GM19035 (cell line): ENCODE results near the gene AEBP1.

ENCODE experiments used
- ATAC-seq: cut with Tn5 transposase; IDR thresholded peaks from one replicate; pipeline ENCODE4 v1.9.1; 2021; ENCODE audit not compliant: unreplicated experiment

AEBP1 gene

DNA sequence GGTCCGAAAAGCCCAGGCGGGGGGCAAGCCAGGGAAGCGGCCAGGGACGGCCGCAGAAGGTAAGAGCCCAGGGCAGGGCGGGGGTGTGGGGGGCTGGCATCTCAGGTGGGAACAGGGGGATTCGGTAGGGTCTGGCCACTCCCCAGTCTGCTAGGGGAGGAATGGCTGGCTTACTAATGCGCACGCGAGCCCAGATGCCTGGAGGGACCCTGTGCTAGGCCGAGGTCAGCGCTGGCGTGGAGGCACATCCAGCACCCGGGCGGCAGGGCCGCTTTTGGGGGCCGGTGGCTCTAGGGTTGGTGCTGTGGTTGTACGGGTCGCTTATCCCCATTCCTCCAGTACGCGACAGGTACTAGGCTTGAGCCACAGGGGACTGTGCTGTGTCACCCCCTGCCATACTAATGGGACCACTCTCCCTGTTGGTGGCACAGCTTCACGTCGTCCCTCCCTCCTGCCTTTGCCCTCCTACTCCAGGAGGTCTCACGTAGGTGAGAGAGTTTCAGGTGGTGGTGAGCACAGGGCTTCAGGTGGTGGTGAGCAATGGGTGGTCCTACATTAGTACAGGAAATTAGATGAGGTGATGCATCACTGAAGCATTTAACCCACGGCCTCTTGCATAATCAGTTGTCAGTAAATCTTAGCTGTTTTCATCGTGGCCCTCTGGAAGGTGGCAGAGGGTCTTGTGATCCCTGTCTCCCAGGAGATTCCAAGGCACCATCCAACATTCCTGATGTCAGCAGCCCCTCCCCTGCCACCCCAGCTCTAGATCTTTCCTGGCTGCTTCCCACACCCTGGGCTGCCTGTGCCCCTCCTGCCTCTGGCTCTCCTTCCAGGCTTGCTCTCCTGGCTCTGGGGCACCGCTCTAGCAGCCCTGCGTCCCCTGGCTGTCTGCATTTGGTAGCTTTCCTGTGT lies 971 bp downstream of the AEBP1 start:
- no peak for ATAC-seq

DNA sequence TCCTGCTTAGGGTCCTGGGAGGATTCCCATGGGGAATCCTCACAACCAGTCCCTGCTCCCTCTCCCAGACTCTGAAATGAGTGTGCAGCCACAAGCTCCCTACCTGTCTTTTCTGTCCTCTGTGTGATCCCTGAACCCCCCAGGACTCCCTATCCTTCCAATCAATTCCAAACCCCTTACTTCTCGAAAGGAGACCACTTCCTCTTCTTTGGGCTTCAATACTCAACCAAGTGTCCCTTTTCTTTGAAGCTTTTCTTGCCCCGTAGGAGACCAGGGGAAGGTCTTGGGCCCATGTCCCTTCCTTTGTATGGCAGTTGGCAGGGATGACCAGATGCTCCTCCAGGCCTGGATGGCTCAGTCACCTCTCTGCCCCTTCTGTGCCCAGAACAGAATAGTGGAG lies 1.7 kb downstream of the AEBP1 start:
- no peak for ATAC-seq

DNA sequence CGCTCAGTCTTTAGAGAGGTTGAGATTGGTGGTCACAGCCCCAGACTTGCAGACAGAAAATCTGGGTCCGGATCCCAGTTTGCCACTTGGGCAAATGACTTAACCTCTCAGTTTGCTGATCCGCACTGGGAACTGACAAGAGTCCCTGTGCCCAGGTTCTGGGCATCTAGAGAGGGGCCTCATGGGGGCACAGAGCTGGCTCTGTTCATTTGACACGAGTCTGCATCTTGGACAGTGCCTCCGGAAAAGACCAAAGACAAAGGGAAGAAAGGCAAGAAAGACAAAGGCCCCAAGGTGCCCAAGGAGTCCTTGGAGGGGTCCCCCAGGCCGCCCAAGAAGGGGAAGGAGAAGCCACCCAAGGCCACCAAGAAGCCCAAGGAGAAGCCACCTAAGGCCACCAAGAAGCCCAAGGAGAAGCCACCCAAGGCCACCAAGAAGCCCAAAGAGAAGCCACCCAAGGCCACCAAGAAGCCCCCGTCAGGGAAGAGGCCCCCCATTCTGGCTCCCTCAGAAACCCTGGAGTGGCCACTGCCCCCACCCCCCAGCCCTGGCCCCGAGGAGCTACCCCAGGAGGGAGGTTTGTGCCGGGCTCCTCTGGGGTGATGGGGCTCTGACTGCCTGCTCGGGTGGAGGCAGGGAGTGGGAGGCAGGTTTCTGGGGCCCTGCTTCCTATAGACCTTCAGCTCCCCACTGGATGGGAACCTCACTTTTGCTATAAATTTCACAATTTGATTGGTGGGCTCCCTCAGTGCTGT lies 2.3 kb downstream of the AEBP1 start:
- no peak for ATAC-seq

- ATAC-seq = no peak
Observed at GRCh38 chr7:44107116-44107960, 3.2 kb downstream of the AEBP1 start.

DNA sequence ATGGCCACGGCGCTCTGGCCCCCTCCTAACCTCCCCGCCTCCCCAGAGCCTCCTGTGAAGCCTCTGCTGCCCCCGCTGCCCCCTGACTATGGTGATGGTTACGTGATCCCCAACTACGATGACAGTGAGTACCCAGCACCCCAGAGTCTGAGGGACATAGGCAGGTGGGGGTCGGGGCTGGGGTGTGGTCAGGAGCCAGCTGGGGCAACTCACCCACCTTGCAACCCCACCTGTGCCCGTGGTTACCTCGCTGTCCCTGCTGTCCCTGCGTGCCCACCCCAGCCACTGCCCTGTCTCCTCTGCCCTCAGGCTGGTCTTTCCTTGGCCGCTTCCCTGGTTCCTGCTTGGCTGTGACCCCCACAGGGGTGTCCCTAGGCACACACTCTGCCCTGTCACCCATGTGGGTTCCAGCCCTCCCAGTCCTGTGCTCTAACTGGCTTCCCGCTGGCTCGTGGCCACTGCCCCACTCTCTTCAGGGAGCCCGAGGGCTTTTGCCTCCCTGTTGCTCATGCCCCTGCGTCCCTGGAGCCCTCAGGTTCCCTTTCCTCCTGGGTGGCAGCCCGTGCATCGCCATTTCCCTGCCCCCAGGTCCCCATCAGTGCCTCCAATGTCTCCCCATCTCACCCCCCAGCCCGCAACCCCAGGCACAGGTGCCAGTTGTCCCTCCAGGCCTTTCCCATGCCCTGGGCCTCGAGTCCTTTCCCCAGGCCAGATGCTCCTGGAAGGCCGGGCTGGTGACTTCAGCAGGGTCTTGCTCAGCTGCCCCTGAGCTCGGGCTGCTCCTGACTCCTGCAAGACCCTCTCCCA lies 4.0 kb downstream of the AEBP1 start:
- ATAC-seq = no peak

DNA sequence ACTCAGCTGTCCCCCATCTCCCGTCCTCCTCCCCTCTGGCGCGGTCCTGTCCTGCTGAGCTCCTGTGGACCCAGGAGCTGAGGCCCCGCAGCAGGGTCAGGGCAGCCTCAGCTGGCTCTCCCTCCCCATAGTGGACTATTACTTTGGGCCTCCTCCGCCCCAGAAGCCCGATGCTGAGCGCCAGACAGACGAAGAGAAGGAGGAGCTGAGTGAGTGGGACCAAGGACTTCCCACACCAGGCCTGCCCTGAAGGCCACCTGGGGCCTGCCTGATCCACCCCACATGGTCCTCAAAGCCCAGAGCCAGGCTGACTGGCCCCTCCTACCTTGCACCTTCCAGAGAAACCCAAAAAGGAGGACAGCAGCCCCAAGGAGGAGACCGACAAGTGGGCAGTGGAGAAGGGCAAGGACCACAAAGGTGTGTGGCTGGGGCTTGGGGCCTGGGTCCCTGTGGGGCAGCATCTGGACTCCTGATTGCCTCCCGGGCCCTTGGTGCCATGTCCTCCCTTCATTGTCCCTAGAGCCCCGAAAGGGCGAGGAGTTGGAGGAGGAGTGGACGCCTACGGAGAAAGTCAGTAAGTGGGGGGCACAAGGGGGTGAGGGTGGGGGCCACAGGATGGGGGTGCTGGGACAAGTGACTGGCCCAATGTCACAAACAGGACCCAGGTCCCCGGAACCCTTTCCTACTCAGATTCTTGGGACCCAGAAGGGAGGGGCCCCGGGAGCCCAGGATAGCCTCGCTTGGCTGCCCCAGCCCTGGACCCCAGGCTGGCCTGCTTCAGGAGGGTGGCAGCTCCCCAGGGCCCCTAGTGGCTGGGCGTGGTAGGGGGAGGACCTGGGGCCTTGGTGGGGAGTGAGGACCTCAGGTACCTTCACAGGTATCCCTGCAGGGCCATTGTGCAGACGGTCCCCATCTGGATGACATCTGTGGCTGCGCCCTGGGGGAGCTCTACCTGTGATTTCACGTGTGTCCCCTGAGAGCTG lies 4.9 kb downstream of the AEBP1 start:
- ATAC-seq = no peak

GRCh38 chr7:44109991-44110390 lies 5.8 kb downstream of the AEBP1 start:
- ATAC-seq = no peak

GRCh38 chr7:44110719-44111635 lies 6.8 kb downstream of the AEBP1 start:
- ATAC-seq = no peak

DNA sequence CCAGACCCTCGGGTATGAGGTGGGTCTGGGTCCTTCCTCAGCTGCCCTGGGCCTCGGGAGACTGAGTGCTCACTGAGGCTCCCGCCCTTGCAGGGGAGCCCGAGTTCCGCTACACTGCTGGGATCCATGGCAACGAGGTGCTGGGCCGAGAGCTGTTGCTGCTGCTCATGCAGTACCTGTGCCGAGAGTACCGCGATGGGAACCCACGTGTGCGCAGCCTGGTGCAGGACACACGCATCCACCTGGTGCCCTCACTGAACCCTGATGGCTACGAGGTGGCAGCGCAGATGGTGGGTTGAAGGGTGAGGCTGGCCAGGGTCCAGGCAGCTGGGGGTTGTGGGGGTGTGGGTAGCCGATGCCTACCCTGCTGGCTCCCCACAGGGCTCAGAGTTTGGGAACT lies 7.6 kb downstream of the AEBP1 start:
- no peak for ATAC-seq

- no peak for ATAC-seq
Observed at GRCh38 chr7:44112231-44112996, 8.3 kb downstream of the AEBP1 start.

DNA sequence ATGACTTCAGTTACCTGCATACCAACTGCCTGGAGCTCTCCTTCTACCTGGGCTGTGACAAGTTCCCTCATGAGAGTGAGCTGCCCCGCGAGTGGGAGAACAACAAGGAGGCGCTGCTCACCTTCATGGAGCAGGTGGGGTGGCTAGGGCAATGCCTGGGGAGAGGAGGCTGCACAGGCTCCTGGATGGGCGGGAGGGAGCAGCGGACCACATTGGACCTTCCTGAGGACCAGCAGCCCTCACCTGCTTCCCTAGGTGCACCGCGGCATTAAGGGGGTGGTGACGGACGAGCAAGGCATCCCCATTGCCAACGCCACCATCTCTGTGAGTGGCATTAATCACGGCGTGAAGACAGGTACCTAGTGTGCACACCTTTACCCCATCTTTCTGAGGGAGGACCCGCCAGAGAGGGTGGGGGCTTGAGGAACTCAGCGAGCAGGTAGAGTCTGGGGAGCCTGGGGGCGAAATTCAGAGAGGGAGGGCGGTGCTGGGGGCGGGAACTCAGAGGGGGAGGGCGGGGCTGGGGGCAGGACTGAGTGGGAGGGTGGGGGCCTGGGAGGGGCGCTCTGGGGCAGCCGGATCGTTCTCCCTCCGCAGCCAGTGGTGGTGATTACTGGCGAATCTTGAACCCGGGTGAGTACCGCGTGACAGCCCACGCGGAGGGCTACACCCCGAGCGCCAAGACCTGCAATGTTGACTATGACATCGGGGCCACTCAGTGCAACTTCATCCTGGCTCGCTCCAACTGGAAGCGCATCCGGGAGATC lies 9.0 kb downstream of the AEBP1 start:
- no peak for ATAC-seq

GRCh38 chr7:44113764-44114354 lies 9.7 kb downstream of the AEBP1 start:
- no peak for ATAC-seq

- ATAC-seq = no peak
Observed at GRCh38 chr7:44114586-44115310, 10.6 kb downstream of the AEBP1 start.

- ATAC-seq = no peak
Observed at GRCh38 chr7:44116087-44116788, 12.1 kb downstream of the AEBP1 start.
